Ovary (tissue), 3 donors: ENCODE results near the gene MYBL2.

Source experiments
- CTCF ChIP-seq, 3 donors: fragments of 450-650 bp in 2 of 3; fragments of 200-600 bp in 1 of 3; IDR thresholded peaks; one replicate each; pipeline versions ENCODE4 v1.5.1 to v1.8.0; 2016 to 2022; ENCODE audit warnings: antibody characterized with exemption in 3 of 3, mild to moderate bottlenecking in 1 of 3
- POLR2A ChIP-seq: fragments of 450-650 bp; IDR thresholded peaks from one replicate; pipeline ENCODE4 v1.6.1; 2017; ENCODE audit warnings: antibody characterized with exemption, mild to moderate bottlenecking, moderate library complexity
- donor health status: DM: no; HTN: no; CAD: no.

- TF ChIP-seq CTCF (IDR thresholded peaks at IDR 0.05) (no peak), POLR2A (no peak)
Measured at GRCh38 chr20:43755851-43756250, 88.9 kb downstream of the MYBL2 start.
